IMR-90 (cell line): ENCODE data around the gene SLC3A2. TPM values are rescaled to one million over a fixed set of nuclear protein-coding genes. Genes with fewer than 3 reads are reported as not detected.

Experiments used
- ATAC-seq: fragments of 200-7000 bp; cut with Tn5 transposase; 2 replicates; pipeline ENCODE4 v1.9.1; 2020; ENCODE audit warnings: low read depth, mild to moderate bottlenecking, moderate library complexity
- BruUV-seq: library from RNA; stranded (reverse); fragments of 400-500 nt; replicated peaks from 2 replicates; lab custom pipeline; 2021; lab: Mats Ljungman, UMichigan
- CTCF ChIA-PET: fragments of 300-600 bp; formaldehyde crosslinking; extraction: SDS; loops from one replicate; lab custom pipeline; 2021; ENCODE audit warnings: antibody characterized with exemption; lab: Yijun Ruan, JAX
- POLR2A ChIA-PET: fragments of 300-600 bp; sonication (Branson Sonifier 250); formaldehyde crosslinking; loops from one replicate; lab custom pipeline; 2022; ENCODE audit warnings: antibody characterized with exemption; ENCODE audit not compliant: unreplicated experiment; lab: Charles Lee
- DNase-seq: peaks from one replicate; pipeline ENCODE4 v3.0.0; 2013
- H2AFZ ChIP-seq: replicated peaks from 2 replicates; pipeline ENCODE3; 2013; ENCODE audit warnings: low read length, mild to moderate bottlenecking; ENCODE audit not compliant: poor library complexity
- H2AK5ac ChIP-seq: 2 replicates; pipeline ENCODE4 v1.6.1; 2013; ENCODE audit warnings: low read depth, low read length, inconsistent platforms
- H2AK9ac ChIP-seq: replicated peaks from 2 replicates; pipeline ENCODE3; 2013; ENCODE audit warnings: mild to moderate bottlenecking, low read depth, low read length, moderate library complexity; ENCODE audit not compliant: poor library complexity
- H2BK120ac ChIP-seq: 2 replicates; pipeline ENCODE4 v1.6.1; 2013; ENCODE audit warnings: low read depth, low read length, inconsistent platforms
- H2BK15ac ChIP-seq: 3 replicates; pipeline ENCODE4 v1.6.1; 2013; ENCODE audit warnings: low read depth, low read length, inconsistent platforms
- H2BK20ac ChIP-seq: 2 replicates; pipeline ENCODE4 v1.6.1; 2013; ENCODE audit warnings: low read depth, mild to moderate bottlenecking, inconsistent platforms, low read length, moderate library complexity
- H2BK5ac ChIP-seq: 2 replicates; pipeline ENCODE4 v1.6.1; 2013; ENCODE audit warnings: mild to moderate bottlenecking, low read depth, low read length, inconsistent platforms; ENCODE audit not compliant: poor library complexity, severe bottlenecking
- H3K14ac ChIP-seq: replicated peaks from 2 replicates; pipeline ENCODE4 v1.6.1; 2013; ENCODE audit warnings: low read depth, low read length, inconsistent platforms
- H3K18ac ChIP-seq: 2 replicates; pipeline ENCODE4 v1.6.1; 2013; ENCODE audit warnings: low read depth, low read length, control low read depth
- H3K23ac ChIP-seq: 2 replicates; pipeline ENCODE4 v1.6.1; 2013; ENCODE audit warnings: low read depth, low read length, inconsistent platforms
- H3K27ac ChIP-seq: 2 replicates; pipeline ENCODE4 v1.5.1; 2013; ENCODE audit warnings: mild to moderate bottlenecking, control low read depth, low read length; ENCODE audit not compliant: insufficient read depth
- H3K27me3 ChIP-seq: 2 replicates; pipeline ENCODE4 v1.6.1; 2013; ENCODE audit warnings: low read length; ENCODE audit not compliant: control insufficient read depth, insufficient read depth
- H3K36me3 ChIP-seq: 2 replicates; pipeline ENCODE4 v1.6.1; 2013; ENCODE audit warnings: low read length, mixed read lengths; ENCODE audit not compliant: control insufficient read depth, insufficient read depth
- H3K4ac ChIP-seq: 2 replicates; pipeline ENCODE4 v1.6.1; 2013; ENCODE audit warnings: low read depth, low read length, inconsistent platforms
- H3K4me1 ChIP-seq: 2 replicates; pipeline ENCODE4 v1.6.1; 2013; ENCODE audit warnings: low read length, mixed read lengths; ENCODE audit not compliant: control insufficient read depth, insufficient read depth
- H3K4me2 ChIP-seq: 2 replicates; pipeline ENCODE4 v1.6.1; 2013; ENCODE audit warnings: low read depth, mild to moderate bottlenecking, control low read depth, low read length, moderate library complexity
- H3K4me3 ChIP-seq: 2 replicates; pipeline ENCODE4 v1.5.1; 2013; ENCODE audit warnings: low read depth, mild to moderate bottlenecking, control low read depth, low read length, moderate library complexity; ENCODE audit not compliant: insufficient read depth
- H3K56ac ChIP-seq: 2 replicates; pipeline ENCODE4 v1.6.1; 2013; ENCODE audit warnings: low read length, inconsistent platforms; ENCODE audit not compliant: insufficient read depth; ENCODE audit errors: extremely low read depth
- H3K79me1 ChIP-seq, 2 experiments: 2 replicates each; pipeline ENCODE4 v1.6.1; 2013; ENCODE audit warnings: low read length in 2 of 2, inconsistent platforms in 1 of 2, low read depth in 1 of 2
- H3K9ac ChIP-seq: 2 replicates; pipeline ENCODE4 v1.6.1; 2013; ENCODE audit warnings: low read depth, low read length, control low read depth
- H3K9me1 ChIP-seq: 2 replicates; pipeline ENCODE4 v1.6.1; 2013; ENCODE audit warnings: low read length, inconsistent platforms; ENCODE audit not compliant: insufficient read depth
- H3K9me3 ChIP-seq: 2 replicates; pipeline ENCODE4 v1.6.1; 2013; ENCODE audit warnings: low read length; ENCODE audit not compliant: control insufficient read depth, insufficient read depth
- H4K20me1 ChIP-seq: 2 replicates; pipeline ENCODE4 v1.6.1; 2013; ENCODE audit warnings: low read length, inconsistent platforms; ENCODE audit not compliant: insufficient read depth
- H4K5ac ChIP-seq: 2 replicates; pipeline ENCODE4 v1.6.1; 2013; ENCODE audit warnings: mild to moderate bottlenecking, low read depth, low read length, control low read depth
- H4K8ac ChIP-seq, 2 experiments: 2 replicates each; pipeline ENCODE4 v1.6.1; 2013; ENCODE audit warnings: low read depth in 2 of 2, low read length in 2 of 2, control low read depth in 1 of 2, inconsistent platforms in 1 of 2
- H4K91ac ChIP-seq: 2 replicates; pipeline ENCODE4 v1.6.1; 2013; ENCODE audit warnings: low read depth, low read length, inconsistent platforms; ENCODE audit not compliant: insufficient read depth
- BHLHE40 ChIP-seq: fragments of 150-350 bp; IDR thresholded peaks from 2 replicates; pipeline ENCODE4 v1.6.1; 2016; ENCODE audit warnings: mild to moderate bottlenecking, low read depth, low read length
- CHD1 ChIP-seq: IDR thresholded peaks from 2 replicates; pipeline ENCODE4 v1.6.1; 2012; ENCODE audit warnings: low read depth, low read length, improper control_type of control experiment
- FOS ChIP-seq: fragments of 150-350 bp; IDR thresholded peaks from 2 replicates; pipeline ENCODE4 v1.6.1; 2016; ENCODE audit warnings: low read depth, low read length
- MAFK ChIP-seq: IDR thresholded peaks from 2 replicates; pipeline ENCODE4 v1.6.1; 2012; ENCODE audit warnings: low read depth, low read length, improper control_type of control experiment
- NFE2L2 ChIP-seq: fragments of 150-350 bp; IDR thresholded peaks from 2 replicates; pipeline ENCODE4 v1.6.1; 2016; ENCODE audit warnings: low read depth, mild to moderate bottlenecking, low read length
- POLR2A ChIP-seq: IDR thresholded peaks from 2 replicates; pipeline ENCODE4 v1.6.1; 2012; ENCODE audit warnings: mild to moderate bottlenecking, low read depth, low read length
- RCOR1 ChIP-seq: IDR thresholded peaks from 2 replicates; pipeline ENCODE4 v1.6.1; 2012; ENCODE audit warnings: mild to moderate bottlenecking, low read length, improper control_type of control experiment; ENCODE audit not compliant: insufficient replicate concordance
- WGBS, 2 experiments: methylation state at CpG; one replicate each; pipeline versions ENCODE4 v1.1.5 to v1.1.7; 2013; ENCODE audit warnings: missing lambda C conversion rate in 2 of 2; ENCODE audit not compliant: insufficient read length in 1 of 2; ENCODE audit errors: extremely low coverage in 2 of 2; 5-methylcytosine and 5-hydroxymethylcytosine counted together
- dilution Hi-C: fragments of 300-500 bp; cut with HindIII; formaldehyde crosslinking; loops from one replicate; pipeline ENCODE4 v1.14.3; 2018; ENCODE audit warnings: low sequenced_read_pairs; ENCODE audit not compliant: unreplicated experiment
- in situ Hi-C: fragments of 300-500 bp; cut with MboI; formaldehyde crosslinking; loops from 3 replicates; pipeline ENCODE4 v1.14.3; 2019; ENCODE audit warnings: low sequenced_read_pairs, inconsistent platforms, mixed read lengths
- intact Hi-C: fragments of 100-400 bp; cut with micrococcal nuclease; formaldehyde crosslinking; loops from 2 replicates; pipeline ENCODE4 v1.10.0; 2022
- polyA plus RNA-seq, 3 experiments: library from polyadenylated mRNA; depleted of rRNA; stranded (reverse); fragments of >200 nt; gene quantifications; 2 replicates each; pipeline ENCODE4 v1.2.3, GENCODE V29; 2012; ENCODE audit warnings: low replicate concordance in 1 of 3
- total RNA-seq: library from RNA; depleted of rRNA; stranded (reverse); fragments of >200 nt; gene quantifications from 2 replicates; pipeline ENCODE4 v1.2.3, GENCODE V29; 2012

SLC3A2 gene
- total and polyA plus RNA-seq, 2 of the 4 experiments (the other 2 are of a cell fraction): 140 to 239 TPM

DNA sequence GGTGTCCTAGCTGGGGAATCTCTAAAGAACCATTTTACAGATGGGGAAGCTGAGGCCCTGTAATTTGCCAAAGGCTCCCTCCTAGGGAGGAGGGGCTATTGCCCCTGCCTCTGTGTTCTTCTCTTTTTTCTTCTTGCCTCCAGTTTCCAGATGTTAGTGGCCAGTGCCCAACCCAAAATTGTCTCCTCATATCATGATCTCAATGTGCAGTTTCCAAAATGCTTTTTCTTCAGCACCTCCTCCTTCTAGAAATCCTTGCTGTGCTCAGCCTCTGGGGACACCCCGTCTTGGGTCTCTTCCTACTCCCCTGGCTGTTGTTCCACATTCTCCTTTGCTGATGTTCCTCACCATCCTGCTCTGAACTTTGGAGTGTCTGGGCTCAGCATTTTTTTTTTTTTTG, 50.0 kb downstream of the SLC3A2 start:
- in situ Hi-C loops: no loop called here

More for the DNA sequence above, 50.0 kb downstream of the SLC3A2 start:
- no peak for TF ChIP-seq BHLHE40
- TF ChIP-seq CHD1: no peak
- no peak for TF ChIP-seq RCOR1
- TF ChIP-seq MAFK: no peak
- TF ChIP-seq NFE2L2: no peak
- no peak for TF ChIP-seq FOS
- no peak for TF ChIP-seq POLR2A
- Histone ChIP-seq H3K18ac (no peak overlapping the region), H2AK5ac (no peak overlapping the region), H2BK120ac (no peak overlapping the region), H3K14ac (no peak overlapping the region), H3K27me3 (peaks cover 51% of the 10 kb centered on the region), H4K20me1 (no peaks in the 10 kb centered on the region), H2BK20ac (no peak overlapping the region), H3K79me1 (no peaks in the 10 kb centered on the region), H3K9me1 (no peaks in the 10 kb centered on the region), H3K4ac (no peak overlapping the region), H3K56ac (no peak overlapping the region), H4K91ac (no peak overlapping the region), H3K27ac (no peak overlapping the region), H2BK15ac (no peak overlapping the region), H3K23ac (no peak overlapping the region), H4K8ac (no peak overlapping the region), H2BK5ac (no peak overlapping the region), H3K4me2 (no peak overlapping the region), H3K9ac (no peak overlapping the region), H3K9me3 (no peaks in the 10 kb centered on the region; the same call in 1 of the 2 replicates), H3K36me3 (no peaks in the 10 kb centered on the region), H3K4me1 (peaks cover 3% of the 10 kb centered on the region; the same call in 1 of the 2 replicates), H2AFZ (no peak overlapping the region), H4K5ac (no peak overlapping the region), H2AK9ac (no peak overlapping the region), H3K4me3 (no peak overlapping the region)
- dilution Hi-C loops (no loop called here), intact Hi-C loops (no loop called here)
- no peak for DNase-seq
- no TSS peak for BruUV-seq
- 33% methylated on average over 1 of the region's 1 CpG; no CpG with 5 or more reads in 1 of the 2 experiments for WGBS, 2 experiments
- ChIA-PET POLR2A (no interaction called here), CTCF (no interaction called here)
- ATAC-seq: no peak
